GM12878 (cell line): Measurements from ENCODE around the gene DESI1. TPM values are rescaled to one million over a fixed set of nuclear protein-coding genes. Genes with fewer than 3 reads are reported as not detected.
"Not testable (repeated sequence)": the region's sequence is repeated elsewhere in the genome, so short reads cannot be mapped to it uniquely, and the experiment has no call there.

Source experiments
- ATAC-seq: fragments of 200-7000 bp; cut with Tn5 transposase; 3 replicates; pipeline ENCODE4 v1.9.1; 2020; ENCODE audit warnings: mild to moderate bottlenecking, moderate library complexity
- BruUV-seq: library from RNA; stranded (reverse); fragments of 400-500 nt; replicated peaks from 2 replicates; lab custom pipeline; 2021; lab: Mats Ljungman, UMichigan
- CTCF ChIA-PET: fragments of 300-600 bp; sonication (Branson Sonifier 250); formaldehyde crosslinking; extraction: SDS; loops from one replicate; lab custom pipeline; 2021; ENCODE audit warnings: inconsistent platforms; lab: Yijun Ruan, JAX
- POLR2A ChIA-PET: fragments of 350-600 bp; formaldehyde crosslinking; extraction: SDS; loops from one replicate; lab custom pipeline; 2021; ENCODE audit warnings: inconsistent platforms; lab: Charles Lee
- RAD21 ChIA-PET: fragments of 300-600 bp; sonication (Branson Sonifier 250); formaldehyde crosslinking; loops from one replicate; lab custom pipeline; 2023; ENCODE audit warnings: antibody characterized with exemption; ENCODE audit not compliant: unreplicated experiment; lab: Charles Lee
- SMC1A ChIA-PET: fragments of 300-600 bp; sonication (Branson Sonifier 250); formaldehyde crosslinking; loops from one replicate; lab custom pipeline; 2023; ENCODE audit not compliant: unreplicated experiment, uncharacterized antibody; lab: Charles Lee
- DNase-seq: peaks from one replicate; pipeline ENCODE4 v3.0.0-alpha.2; 2011; ENCODE audit warnings: low read depth, low spot score
- FAIRE-seq: peaks from 3 replicates; lab custom pipeline; 2011; peaks lifted over from hg19 to GRCh38; lab: Jason Lieb, UNC
- H2AFZ ChIP-seq: 2 replicates; pipeline ENCODE4 v1.6.0; 2011; ENCODE audit warnings: low read depth, low read length, control low read depth; ENCODE audit not compliant: control insufficient read depth
- H3K27ac ChIP-seq: 2 replicates; pipeline ENCODE4 v1.5.1; 2011; ENCODE audit warnings: control low read depth; ENCODE audit not compliant: control insufficient read depth, insufficient read depth
- H3K27me3 ChIP-seq, 2 experiments: replicated peaks in 1 of 2; 2 replicates each; pipeline versions ENCODE4 v1.6.0 to v1.6.1; 2011; ENCODE audit warnings: low read length in 1 of 2; ENCODE audit not compliant: control insufficient read depth in 2 of 2, insufficient read depth in 2 of 2
- H3K36me3 ChIP-seq, 2 experiments: 2 replicates each; pipeline ENCODE4 v1.5.1; 2011; ENCODE audit warnings: low read length in 1 of 2; ENCODE audit not compliant: control insufficient read depth in 2 of 2, insufficient read depth in 2 of 2
- H3K4me1 ChIP-seq: 2 replicates; pipeline ENCODE4 v1.6.1; 2011; ENCODE audit warnings: mild to moderate bottlenecking, low read length, moderate library complexity, mixed read lengths; ENCODE audit not compliant: control insufficient read depth, insufficient read depth
- H3K4me2 ChIP-seq: 2 replicates; pipeline ENCODE4 v1.6.0; 2011; ENCODE audit warnings: control low read depth; ENCODE audit not compliant: control insufficient read depth, insufficient read depth
- H3K4me3 ChIP-seq: fragments of 200-600 bp; sonication (generic); 2 replicates; pipeline ENCODE4 v1.5.1; 2016
- H3K79me2 ChIP-seq: 2 replicates; pipeline ENCODE4 v1.6.0; 2011; ENCODE audit warnings: low read length; ENCODE audit not compliant: control insufficient read depth, insufficient read depth
- H3K9ac ChIP-seq: 2 replicates; pipeline ENCODE4 v1.8.0; 2011; ENCODE audit warnings: low read length, control low read depth, mixed read lengths; ENCODE audit not compliant: control insufficient read depth, insufficient read depth
- H3K9me3 ChIP-seq: replicated peaks from 3 replicates; pipeline ENCODE4 v1.5.1; 2011; ENCODE audit warnings: mild to moderate bottlenecking, low read length; ENCODE audit not compliant: control insufficient read depth, insufficient read depth
- H4K20me1 ChIP-seq: 2 replicates; pipeline ENCODE4 v1.6.0; 2011; ENCODE audit not compliant: control insufficient read depth, insufficient read depth
- BCLAF1 ChIP-seq: fragments of 450-650 bp; IDR thresholded peaks from 2 replicates; pipeline ENCODE4 v1.6.1; 2017; ENCODE audit warnings: antibody characterized with exemption, mild to moderate bottlenecking, moderate library complexity
- IRF4 ChIP-seq: IDR thresholded peaks from 2 replicates; pipeline ENCODE4 v1.6.1; 2011; ENCODE audit warnings: low read depth, low read length
- SMC3 ChIP-seq: IDR thresholded peaks from 2 replicates; pipeline ENCODE4 v1.6.1; 2011; ENCODE audit warnings: low read length, improper control_type of control experiment, borderline replicate concordance
- ZNF207 ChIP-seq: fragments of 450-650 bp; IDR thresholded peaks from 2 replicates; pipeline ENCODE4 v1.6.1; 2014; ENCODE audit warnings: antibody characterized with exemption, mild to moderate bottlenecking, borderline replicate concordance
- WGBS: methylation state at CpG from one replicate; pipeline ENCODE4 v1.1.6; 2016; ENCODE audit warnings: low lambda C conversion rate; ENCODE audit not compliant: insufficient replicate concordance, insufficient coverage; ENCODE audit errors: missing lambda C conversion rate; 5-methylcytosine and 5-hydroxymethylcytosine counted together
- in situ Hi-C: fragments of 300-500 bp; cut with MboI; formaldehyde crosslinking; loops from 9 replicates; pipeline ENCODE4 v1.14.3; 2018; ENCODE audit warnings: mixed read lengths
- intact Hi-C: fragments of 100-400 bp; cut with micrococcal nuclease; formaldehyde crosslinking; loops from one replicate; pipeline ENCODE4 v1.14.2; 2022; ENCODE audit not compliant: unreplicated experiment
- polyA plus RNA-seq, 11 experiments: library from polyadenylated mRNA; depleted of rRNA in 4 of 11; unstranded in 6 of 11; stranded (reverse) in 5 of 11; fragments of >200 nt; fragmentation: Nextera tagmentation in 4 of 11; fragmentation: Illumina TruSeq in 1 of 11; extraction: Ambion mirVana in 4 of 11; extraction: Trizol in 1 of 11; gene quantifications; 1 replicate in 1 of 11; 2 replicates in 10 of 11; pipeline versions ENCODE4 v1.2.1 to v1.2.3, GENCODE V29; 2011 to 2016; ENCODE audit warnings: inconsistent platforms in 2 of 11, missing spikeins in 2 of 11, low read depth in 1 of 11
- total RNA-seq, 4 experiments: library from RNA; depleted of rRNA in 3 of 4; stranded (reverse); fragments of >200 nt in 3 of 4; fragmentation: Illumina TruSeq in 1 of 4; extraction: Trizol in 1 of 4; gene quantifications; 2 replicates each; pipeline versions ENCODE4 v1.2.1 to v1.2.3, GENCODE V29; 2013 to 2021

DESI1 gene
- total and polyA plus RNA-seq, 10 of the 15 experiments (the other 5 are each of a cell fraction or from before 2014, with no cell fraction given): 8.0 to 76.8 (median 40.6) TPM

- no peak for TF ChIP-seq BCLAF1
- TF ChIP-seq IRF4: no peak
- no peak for TF ChIP-seq ZNF207
- no peak for TF ChIP-seq SMC3
Observed at GRCh38 chr22:41638124-41638523, 17.3 kb upstream of the DESI1 start (continued).

GRCh38 chr22:41637623-41638022, 16.8 kb upstream of the DESI1 start:
- H3K4me1 ChIP-seq, FAIRE-seq, H3K79me2 ChIP-seq, H3K27ac ChIP-seq, H4K20me1 ChIP-seq, H2AFZ ChIP-seq, H3K9me3 ChIP-seq, BruUV-seq, DNase-seq, intact Hi-C loops, H3K9ac ChIP-seq, H3K4me3 ChIP-seq, in situ Hi-C loops, RAD21 ChIA-PET, H3K4me2 ChIP-seq, H3K27me3 ChIP-seq, ATAC-seq: not testable (repeated sequence)
- H3K36me3 ChIP-seq: peaks cover 21 to 32% of the 10 kb centered on the region in 2 experiments
- ChIA-PET SMC1A (interaction anchor here (0.8 kb wide), 1 partner anchor 30 kb away, joined by 3 read pairs; no protein-coding TSS in a partner anchor), POLR2A (interaction anchor here (0.6 kb wide), 1 partner anchor 323 kb away, joined by 3 read pairs; no protein-coding TSS in a partner anchor), CTCF (interaction anchor here (1.1 kb wide), 1 partner anchor 29 kb away, joined by 3 read pairs; no protein-coding TSS in a partner anchor)
- WGBS: 98% methylated on average over 8 of the region's 8 CpGs
